OCI-LY1 (cell line): ENCODE results near the gene GLUD1.

ENCODE experiments used
- EZH2 ChIP-seq: fragments of 200-600 bp; sonication (generic), shearing (Covaris generic); IDR thresholded peaks from 2 replicates; pipeline ENCODE4 v1.8.0; 2017; ENCODE audit warnings: borderline replicate concordance, mixed run types, mild to moderate bottlenecking, antibody characterized with exemption, low read length, moderate library complexity, mixed read lengths
- TF ChIP-seq, protein P1 (sequence below): fragments of 200-600 bp; sonication (generic), shearing (Covaris generic); IDR thresholded peaks from 2 replicates; pipeline ENCODE4 v1.5.1; 2017; ENCODE audit warnings: mild to moderate bottlenecking, antibody characterized with exemption, low read length, moderate library complexity, mixed read lengths

DNA sequence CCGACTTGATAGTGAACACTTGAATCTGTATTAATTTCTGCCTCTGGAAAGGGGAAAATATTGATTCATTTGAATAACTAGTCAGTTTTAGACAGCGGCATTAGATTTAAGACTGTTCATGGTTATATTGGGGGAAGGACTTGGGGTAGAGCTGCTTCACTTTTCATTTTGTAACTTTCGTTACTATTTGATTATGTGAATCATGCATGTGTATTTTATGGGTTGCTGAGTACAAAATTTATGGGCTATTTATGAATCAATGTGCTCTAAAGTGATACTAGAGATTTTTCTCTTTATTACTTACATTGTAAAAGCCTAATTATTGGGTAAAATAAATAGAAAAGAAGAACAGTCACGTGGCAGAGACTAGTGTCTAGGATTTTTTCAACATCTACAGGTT, 4.9 kb downstream of the GLUD1 start:
- TF ChIP-seq, protein P1, sequence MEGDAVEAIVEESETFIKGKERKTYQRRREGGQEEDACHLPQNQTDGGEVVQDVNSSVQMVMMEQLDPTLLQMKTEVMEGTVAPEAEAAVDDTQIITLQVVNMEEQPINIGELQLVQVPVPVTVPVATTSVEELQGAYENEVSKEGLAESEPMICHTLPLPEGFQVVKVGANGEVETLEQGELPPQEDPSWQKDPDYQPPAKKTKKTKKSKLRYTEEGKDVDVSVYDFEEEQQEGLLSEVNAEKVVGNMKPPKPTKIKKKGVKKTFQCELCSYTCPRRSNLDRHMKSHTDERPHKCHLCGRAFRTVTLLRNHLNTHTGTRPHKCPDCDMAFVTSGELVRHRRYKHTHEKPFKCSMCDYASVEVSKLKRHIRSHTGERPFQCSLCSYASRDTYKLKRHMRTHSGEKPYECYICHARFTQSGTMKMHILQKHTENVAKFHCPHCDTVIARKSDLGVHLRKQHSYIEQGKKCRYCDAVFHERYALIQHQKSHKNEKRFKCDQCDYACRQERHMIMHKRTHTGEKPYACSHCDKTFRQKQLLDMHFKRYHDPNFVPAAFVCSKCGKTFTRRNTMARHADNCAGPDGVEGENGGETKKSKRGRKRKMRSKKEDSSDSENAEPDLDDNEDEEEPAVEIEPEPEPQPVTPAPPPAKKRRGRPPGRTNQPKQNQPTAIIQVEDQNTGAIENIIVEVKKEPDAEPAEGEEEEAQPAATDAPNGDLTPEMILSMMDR: no peak
- no peak for TF ChIP-seq EZH2
